ENCODE results near the gene SETD3.
"Not testable (repeated sequence)": the region's sequence is repeated elsewhere in the genome, so short reads cannot be mapped to it uniquely, and the experiment has no call there.

SETD3 gene

DNA sequence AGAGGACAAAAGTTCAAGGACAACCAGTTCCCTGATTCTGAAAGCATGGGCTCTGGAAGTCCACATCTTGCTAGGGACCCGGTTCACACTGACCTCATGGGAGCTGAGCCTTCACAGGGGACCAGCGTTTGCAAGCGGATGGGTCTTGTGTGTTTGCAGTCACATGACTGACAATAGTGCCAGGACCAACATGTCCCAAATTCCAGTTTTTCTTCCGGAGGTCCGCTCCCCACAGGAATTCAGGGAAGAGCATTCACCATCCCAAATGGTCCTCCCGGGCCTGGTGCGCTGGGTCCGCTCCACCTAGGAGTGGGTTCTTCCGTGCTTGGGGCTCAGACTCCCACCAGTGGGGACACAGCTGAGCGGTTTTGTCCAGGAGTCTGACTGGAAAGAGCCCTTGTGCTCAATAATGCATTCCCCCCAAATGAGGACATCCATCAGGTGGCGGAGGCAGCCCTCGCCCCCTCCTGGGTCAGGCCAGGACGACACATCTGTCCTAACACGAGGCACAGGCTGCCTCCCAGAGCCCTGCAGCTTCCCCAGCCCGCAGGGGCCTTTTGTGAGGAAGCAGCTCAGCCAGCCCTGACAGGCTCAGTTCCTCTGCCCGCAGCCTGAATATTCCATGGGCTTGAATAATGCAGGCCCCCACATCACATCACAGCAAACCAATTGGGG lies 116.9 kb downstream of the SETD3 start:
- DNase-seq (ENCODE audit: low read depth in 2 of 2, low spot score in 1 of 2), result no peak

GRCh38 chr14:99363051-99363450 lies 117.6 kb downstream of the SETD3 start:
- DNase-seq (ENCODE audit: low read depth in 2 of 2, low spot score in 1 of 2), result no peak

GRCh38 chr14:99361596-99362215 lies 119.0 kb downstream of the SETD3 start:
- no peak for DNase-seq (ENCODE audit: low read depth in 2 of 2, low spot score in 1 of 2)

- DNase-seq (ENCODE audit: low read depth in 2 of 2, low spot score in 1 of 2), result no peak
Observed at GRCh38 chr14:99360774-99361595, 119.7 kb downstream of the SETD3 start.

- DNase-seq (ENCODE audit: low read depth in 2 of 2, low spot score in 1 of 2), result no peak
Observed at GRCh38 chr14:99359906-99360305, 120.8 kb downstream of the SETD3 start.

DNA sequence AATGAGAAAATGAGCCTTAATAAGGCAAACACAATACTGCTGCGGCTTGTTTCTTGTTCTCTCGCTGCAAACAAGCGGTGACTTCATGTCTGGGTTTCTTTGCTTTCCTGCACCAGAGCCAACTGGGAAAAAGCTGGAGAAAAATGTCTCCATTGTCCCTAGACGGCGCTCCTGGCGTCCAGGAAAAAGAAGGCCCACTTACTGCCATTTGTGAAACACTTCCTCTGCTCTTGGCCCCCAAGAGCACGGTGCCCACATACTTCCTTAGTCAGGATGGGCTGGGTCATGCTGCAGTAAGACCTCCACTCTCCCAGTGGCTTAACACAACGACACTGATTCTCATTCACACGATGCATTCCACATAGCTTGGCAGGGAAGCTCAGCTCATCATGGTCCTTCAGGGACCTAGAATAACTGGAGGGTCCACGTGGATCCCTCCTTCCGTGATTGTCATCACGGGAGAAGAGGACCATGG lies 122.7 kb downstream of the SETD3 start:
- DNase-seq (ENCODE audit: low read depth in 2 of 2, low spot score in 1 of 2), result no peak

GRCh38 chr14:99357151-99357915 lies 123.3 kb downstream of the SETD3 start:
- no peak for DNase-seq (ENCODE audit: low read depth in 2 of 2, low spot score in 1 of 2)

GRCh38 chr14:99356031-99356608 lies 124.5 kb downstream of the SETD3 start:
- no peak for DNase-seq (ENCODE audit: low read depth in 2 of 2, low spot score in 1 of 2)

- no peak for DNase-seq (ENCODE audit: low read depth in 2 of 2, low spot score in 1 of 2)
Observed at GRCh38 chr14:99354166-99354875, 126.3 kb downstream of the SETD3 start.

- DNase-seq (ENCODE audit: low read depth in 2 of 2, low spot score in 1 of 2), result no peak
Observed at GRCh38 chr14:99352688-99353280, 127.9 kb downstream of the SETD3 start.

DNA sequence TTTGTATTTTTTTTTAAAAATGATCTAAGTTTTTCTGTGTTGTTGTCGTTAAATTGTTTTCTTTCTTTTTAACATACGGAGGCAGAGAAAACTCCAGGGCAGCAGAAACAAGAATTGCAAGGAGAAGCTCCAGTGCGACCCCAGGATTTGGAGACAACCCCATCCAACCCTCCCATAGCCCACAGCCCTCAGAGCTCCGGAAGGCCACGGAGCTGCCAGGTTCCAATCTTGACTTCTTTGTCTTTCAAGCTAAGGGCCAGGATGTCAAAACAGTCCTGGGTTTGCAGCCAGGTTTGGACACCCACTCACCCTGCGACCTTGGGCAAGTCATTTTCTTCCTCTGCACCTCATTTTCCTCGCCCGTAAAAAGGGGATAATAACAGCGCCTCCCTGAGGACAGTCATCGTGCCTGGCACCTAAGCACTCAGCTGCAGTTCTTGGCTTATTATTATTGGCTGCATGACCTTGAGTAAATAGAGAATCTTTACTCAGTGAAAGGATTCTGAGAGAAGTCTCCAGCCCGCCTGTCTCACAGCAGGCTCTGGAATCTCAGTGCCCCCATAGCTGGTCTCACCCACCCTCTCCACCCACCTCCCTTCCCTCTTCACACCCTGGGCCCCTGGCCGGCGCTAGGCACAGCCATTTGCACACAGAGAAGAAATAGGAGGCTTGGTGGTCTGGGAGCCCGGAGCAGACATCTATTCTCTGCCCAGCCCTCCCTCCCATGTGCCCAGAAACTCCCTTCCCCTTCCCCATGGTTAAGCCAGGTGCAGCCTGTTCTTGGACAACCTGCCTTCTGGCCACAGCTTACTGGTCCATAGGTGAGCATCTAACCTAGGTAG lies 129.3 kb downstream of the SETD3 start:
- DNase-seq (ENCODE audit: low read depth in 2 of 2, low spot score in 1 of 2), result no peak

DNA sequence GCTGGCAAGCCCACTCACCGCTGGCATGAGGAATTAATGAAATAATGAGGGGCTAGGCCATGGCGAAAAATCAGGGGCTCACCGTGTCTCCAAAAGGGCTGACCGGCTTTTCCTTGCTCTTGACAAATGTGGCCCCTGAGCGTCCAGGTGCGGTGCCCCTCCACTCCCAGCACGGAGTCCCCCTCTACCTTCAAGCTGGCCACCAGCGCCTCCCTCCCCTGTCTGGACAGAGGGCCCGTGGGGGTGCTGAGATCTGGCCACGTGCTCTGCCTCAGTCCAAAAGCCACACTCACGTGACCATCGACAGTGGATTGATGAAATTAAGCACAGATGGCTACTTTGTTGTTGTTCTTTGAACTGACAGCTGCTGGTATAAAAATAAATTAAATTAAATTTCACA lies 129.9 kb downstream of the SETD3 start:
- DNase-seq (ENCODE audit: low read depth in 2 of 2, low spot score in 1 of 2), result no peak

DNA sequence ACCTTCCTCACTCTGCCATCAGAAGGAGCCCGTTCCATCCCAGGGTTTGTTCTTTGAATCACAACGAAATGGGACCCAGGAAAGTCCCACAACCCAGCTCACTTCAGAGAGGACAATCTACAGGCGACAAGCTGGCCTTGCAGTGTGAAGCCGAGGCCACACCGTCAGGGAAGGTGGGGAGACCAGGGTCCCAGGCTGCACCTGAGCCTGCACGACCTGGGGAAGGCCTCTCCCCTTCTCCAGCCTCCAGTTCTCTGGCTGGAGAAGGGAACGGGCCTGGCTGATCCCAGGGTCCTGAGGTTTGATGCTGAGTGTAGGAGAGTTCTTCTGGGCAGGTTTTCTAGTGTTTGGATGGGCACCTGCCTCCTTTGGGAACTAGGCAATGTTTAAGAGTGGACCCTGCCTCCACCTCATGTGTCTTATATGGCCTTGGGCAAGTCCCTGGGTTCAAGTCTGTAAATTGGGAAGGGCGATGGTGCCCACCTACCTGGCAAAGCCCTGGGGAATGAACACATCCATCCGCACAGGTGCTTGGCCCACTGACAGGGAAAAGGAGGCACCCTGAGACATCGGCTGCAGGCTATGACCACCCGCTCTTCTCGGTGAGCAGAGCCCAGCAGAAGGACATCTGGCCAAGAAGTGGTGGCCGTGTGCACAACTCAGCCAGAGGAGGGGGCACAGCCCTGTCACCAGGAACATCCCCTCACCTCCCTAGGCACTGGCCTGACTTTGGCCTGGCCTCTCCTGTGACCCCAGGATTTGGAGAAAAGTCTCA lies 130.8 kb downstream of the SETD3 start:
- DNase-seq (ENCODE audit: low read depth in 2 of 2, low spot score in 1 of 2), result no peak

- no peak for DNase-seq (ENCODE audit: low read depth in 2 of 2, low spot score in 1 of 2)
Observed at GRCh38 chr14:99348816-99349614, 131.6 kb downstream of the SETD3 start.

DNA sequence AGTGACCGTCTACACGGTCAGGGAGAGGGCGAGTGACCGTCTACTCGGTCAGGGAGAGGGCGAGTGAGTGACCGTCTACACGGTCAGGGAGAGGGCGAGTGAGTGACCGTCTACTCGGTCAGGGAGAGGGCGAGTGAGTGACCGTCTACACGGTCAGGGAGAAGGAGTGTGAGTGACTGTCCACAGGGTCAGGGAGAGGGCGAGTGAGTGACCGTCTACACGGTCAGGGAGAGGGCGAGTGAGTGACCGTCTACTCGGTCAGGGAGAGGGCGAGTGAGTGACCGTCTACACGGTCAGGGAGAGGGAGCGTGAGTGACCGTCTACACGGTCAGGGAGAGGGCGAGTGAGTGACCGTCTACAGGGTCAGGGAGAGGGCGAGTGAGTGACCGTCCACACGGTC lies 132.4 kb downstream of the SETD3 start:
- not testable (repeated sequence) for DNase-seq (ENCODE audit: low read depth in 2 of 2, low spot score in 1 of 2)
